SK-N-SH (cell line): Measurements from ENCODE around the gene CDH4.

Source experiments
- CHD2 ChIP-seq: fragments of 150-350 bp; IDR thresholded peaks from 2 replicates; pipeline ENCODE4 v1.6.1; 2018; ENCODE audit warnings: low read length; ENCODE audit not compliant: partially characterized antibody
- CTCF ChIP-seq: fragments of 200-600 bp; sonication (generic); IDR thresholded peaks from 2 replicates; pipeline ENCODE4 v1.6.1; 2017; ENCODE audit warnings: antibody characterized with exemption, mild to moderate bottlenecking, moderate library complexity
- POLR2AphosphoS5 ChIP-seq: IDR thresholded peaks from 2 replicates; pipeline ENCODE4 v1.6.1; 2012; ENCODE audit warnings: low read depth, low read length
- TF ChIP-seq, protein P1 (sequence below): IDR thresholded peaks from 2 replicates; pipeline ENCODE4; 2012
- TF ChIP-seq, protein P2 (sequence below): IDR thresholded peaks from 2 replicates; pipeline ENCODE4 v1.4.0; 2012; ENCODE audit warnings: low read depth, borderline replicate concordance
- TF ChIP-seq, protein P3 (sequence below): IDR thresholded peaks from 2 replicates; pipeline ENCODE4 v1.4.0; 2012; ENCODE audit warnings: low read depth

DNA sequence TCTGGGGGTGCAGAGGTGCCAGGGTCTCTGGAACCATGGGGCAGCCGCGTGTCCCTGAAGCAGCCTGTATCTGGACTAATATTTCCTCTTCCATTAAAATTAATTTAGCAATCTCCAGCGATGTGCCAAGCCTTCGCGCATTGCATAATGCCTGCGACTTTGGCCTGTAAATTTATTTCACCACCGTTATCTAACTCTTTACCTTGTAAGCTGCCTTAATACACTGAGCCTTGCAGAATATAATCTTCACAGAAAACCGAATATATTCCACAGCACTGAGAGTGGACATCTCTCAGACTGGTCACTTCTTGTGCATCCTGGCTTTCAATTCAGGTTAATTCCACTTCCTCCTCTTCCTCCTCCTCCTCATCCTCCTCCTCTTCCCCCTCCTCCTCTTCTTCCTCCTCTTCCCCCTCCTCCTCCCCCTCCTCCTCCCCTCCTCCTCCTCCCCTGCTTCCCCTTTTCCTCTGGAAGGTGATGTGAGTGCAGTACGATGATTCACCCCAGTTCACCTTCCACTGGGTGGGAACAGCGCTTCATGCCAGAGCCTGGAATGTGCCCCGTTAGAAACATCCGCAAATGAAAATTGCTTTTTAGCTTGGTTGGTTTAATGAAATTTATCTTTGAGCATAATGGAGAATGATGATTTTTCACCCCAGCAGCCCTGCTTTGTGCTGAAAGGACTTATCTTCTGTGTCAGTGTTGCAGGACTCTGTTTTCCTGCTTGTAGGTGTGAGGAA, 101.4 kb downstream of the CDH4 start:
- TF ChIP-seq POLR2AphosphoS5 (no peak), CHD2 (no peak), CTCF (no peak)
- TF ChIP-seq, protein P1, sequence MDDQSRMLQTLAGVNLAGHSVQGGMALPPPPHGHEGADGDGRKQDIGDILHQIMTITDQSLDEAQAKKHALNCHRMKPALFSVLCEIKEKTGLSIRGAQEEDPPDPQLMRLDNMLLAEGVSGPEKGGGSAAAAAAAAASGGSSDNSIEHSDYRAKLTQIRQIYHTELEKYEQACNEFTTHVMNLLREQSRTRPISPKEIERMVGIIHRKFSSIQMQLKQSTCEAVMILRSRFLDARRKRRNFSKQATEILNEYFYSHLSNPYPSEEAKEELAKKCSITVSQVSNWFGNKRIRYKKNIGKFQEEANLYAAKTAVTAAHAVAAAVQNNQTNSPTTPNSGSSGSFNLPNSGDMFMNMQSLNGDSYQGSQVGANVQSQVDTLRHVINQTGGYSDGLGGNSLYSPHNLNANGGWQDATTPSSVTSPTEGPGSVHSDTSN = no peak
- TF ChIP-seq, protein P2, sequence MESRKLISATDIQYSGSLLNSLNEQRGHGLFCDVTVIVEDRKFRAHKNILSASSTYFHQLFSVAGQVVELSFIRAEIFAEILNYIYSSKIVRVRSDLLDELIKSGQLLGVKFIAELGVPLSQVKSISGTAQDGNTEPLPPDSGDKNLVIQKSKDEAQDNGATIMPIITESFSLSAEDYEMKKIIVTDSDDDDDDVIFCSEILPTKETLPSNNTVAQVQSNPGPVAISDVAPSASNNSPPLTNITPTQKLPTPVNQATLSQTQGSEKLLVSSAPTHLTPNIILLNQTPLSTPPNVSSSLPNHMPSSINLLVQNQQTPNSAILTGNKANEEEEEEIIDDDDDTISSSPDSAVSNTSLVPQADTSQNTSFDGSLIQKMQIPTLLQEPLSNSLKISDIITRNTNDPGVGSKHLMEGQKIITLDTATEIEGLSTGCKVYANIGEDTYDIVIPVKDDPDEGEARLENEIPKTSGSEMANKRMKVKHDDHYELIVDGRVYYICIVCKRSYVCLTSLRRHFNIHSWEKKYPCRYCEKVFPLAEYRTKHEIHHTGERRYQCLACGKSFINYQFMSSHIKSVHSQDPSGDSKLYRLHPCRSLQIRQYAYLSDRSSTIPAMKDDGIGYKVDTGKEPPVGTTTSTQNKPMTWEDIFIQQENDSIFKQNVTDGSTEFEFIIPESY = no peak
- TF ChIP-seq, protein P3, sequence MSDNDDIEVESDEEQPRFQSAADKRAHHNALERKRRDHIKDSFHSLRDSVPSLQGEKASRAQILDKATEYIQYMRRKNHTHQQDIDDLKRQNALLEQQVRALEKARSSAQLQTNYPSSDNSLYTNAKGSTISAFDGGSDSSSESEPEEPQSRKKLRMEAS = no peak
